GM19328 (cell line): ENCODE results near the gene MRTFB.

Experiments used
- ATAC-seq: cut with Tn5 transposase; IDR thresholded peaks from one replicate; pipeline ENCODE4 v1.9.1; 2021; ENCODE audit warnings: mild to moderate bottlenecking, moderate library complexity; ENCODE audit not compliant: unreplicated experiment

The MRTFB gene

GRCh38 chr16:14283786-14284185 is 212.7 kb downstream of the MRTFB start:
- ATAC-seq, result no peak

DNA sequence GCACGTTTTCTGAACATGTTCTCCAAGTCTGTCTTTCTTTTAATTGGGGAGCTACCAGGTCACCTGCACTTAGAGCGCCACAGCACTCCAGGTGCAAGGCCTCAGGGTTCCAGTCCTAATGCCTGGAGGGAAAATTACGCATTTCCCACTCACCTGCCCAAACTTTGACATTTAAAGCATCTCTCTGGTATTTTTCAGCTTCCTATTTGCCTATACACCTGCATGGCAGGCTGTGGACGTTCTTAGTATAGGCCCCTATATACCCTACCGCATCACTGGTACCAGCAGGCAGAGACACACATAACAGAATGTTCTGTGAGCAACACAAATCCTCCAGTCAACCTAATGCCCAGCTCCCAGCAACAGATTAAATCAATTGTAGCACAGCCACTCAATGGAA is 213.3 kb downstream of the MRTFB start:
- no peak for ATAC-seq

DNA sequence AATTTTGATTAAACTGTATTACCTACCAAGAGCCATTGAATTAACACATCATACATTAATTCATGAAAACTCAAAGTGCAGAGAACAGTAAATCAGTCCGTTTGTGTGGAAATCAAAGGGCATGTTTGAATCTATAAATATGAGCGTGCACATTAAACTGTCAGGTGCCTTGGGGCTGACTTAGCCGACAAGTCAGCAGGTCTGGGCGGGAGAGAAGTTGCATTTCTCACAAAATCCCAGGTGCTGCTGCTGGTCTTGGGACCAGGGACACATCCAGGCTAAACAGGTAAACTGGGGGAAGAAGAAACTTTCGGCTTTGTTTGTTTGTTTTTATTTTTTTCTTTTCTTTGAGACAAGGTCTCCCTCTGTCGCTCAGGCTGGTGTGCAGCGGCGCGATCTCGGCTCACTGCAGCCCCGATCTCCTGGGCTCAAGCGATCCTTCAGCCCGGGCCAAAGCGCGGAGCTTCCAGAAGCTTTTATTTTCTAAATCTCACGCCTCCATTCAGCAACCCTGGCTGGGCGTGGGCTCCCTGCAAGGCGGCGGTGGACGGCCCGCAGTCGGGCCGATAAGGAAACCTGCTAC is 213.9 kb downstream of the MRTFB start:
- ATAC-seq, result peak; percentile 37

DNA sequence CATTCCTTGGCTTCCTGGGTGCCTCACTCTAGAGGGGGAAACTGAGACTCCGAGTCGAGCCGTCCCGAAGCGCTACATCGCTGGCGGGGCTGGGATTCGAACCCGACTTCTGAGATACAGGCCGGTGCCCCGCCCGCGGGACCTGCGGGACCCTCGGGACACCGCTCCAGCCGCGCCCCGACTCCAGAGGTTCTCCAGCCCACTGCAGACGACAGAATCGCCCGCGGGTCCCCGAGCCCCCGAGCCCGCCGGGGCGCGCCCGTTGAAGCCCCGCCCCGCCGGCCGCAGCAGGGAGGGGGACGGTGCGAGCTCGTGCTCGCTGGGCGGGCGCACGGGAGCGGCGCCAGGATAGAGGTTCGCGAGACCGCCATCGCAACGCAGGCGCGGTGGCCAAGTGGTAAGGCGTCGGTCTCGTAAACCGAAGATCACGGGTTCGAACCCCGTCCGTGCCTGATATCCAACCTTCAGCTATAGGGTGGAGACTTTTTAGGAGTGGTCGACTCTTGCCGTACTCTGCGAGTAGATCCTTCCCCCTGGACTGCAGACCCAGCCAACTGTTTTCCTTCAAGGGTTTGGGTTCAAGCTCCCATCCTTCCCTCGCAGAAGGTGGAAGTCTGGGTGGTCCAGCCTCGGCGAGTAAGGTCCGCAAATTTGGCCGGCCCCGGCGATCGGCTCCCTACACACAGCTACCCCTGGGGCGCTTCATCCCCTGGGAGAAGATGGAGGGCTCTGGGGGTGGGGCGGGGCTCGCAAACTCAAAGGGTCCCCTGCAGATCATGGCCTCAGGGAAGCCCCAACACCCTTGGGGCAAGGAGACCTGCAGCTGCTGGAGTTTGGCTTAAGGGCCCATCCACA is 214.6 kb downstream of the MRTFB start:
- peak; percentile 64 for ATAC-seq

DNA sequence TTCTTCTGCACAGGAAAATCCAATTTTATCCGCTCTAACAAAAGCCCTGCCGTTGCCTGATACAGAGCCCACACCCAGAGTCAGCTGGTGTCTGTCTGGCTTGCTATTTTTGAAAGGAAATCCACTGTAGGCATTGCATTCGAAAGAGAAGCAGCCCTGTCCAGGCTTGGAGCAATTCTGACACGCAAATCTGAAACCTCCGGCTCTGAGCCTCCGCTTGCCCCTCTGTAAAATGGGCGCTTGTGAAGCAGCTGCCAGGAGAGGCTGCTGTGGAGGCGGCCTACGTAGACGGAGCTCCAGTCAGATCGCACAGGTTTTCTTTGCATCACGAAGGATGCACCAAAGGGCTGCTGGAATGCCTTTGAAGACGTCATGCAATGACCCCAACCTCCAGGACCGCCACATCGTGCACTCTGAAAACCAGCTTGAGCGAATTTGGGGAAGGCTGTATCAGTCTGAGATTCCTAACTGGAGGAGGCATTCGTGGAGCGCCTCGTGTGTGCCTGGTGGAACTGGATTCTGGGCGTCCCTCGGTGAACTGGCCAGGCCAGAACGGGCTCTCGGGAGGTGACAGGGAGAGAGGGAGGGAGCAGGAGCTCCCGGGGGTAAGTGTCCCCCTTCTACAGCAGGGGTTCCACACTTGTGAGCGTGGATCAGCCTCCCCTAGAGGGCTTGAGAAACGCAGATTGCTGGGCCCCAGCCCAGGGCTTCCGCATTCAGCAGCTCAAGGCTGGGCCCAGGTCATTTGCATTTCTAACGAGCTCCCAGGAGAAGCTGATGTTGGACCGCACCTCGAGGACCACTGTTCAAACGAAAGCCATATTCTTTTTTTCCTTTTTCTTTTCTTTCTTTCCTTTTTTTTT is 215.5 kb downstream of the MRTFB start:
- no peak for ATAC-seq

DNA sequence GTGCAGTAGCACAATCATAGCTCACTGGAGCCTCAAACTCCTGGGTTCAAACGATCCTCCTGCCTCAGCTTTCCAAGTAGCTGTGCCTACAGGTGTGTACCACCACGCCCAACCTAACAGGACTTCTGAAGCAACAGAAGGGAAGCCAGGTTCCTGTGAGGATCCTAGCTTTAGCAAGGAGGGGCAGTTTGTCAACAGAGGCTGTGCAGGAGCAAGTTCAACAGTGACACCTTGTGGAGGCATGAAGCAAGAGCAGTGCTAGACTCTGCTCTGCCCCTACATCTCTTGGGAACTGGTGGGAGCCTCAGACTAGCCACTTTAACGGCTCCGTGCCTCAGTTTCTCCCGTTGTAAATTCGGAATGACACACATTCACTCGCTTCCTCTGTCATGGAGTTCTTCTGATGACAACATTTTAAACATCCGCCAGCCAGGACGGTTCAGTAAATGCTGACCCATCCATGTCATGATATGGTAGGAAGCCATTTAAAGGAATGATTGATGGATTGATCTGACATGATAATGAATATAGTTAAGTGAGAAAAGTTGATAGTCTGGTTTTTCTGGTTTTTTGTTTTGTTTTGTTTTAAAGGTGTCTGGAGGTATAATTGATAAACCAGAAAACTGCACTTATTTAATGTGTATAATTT is 218.7 kb downstream of the MRTFB start:
- ATAC-seq, result no peak

- ATAC-seq, result no peak
These were observed 220.2 kb downstream of the MRTFB start for GRCh38 chr16:14291286-14291685.

DNA sequence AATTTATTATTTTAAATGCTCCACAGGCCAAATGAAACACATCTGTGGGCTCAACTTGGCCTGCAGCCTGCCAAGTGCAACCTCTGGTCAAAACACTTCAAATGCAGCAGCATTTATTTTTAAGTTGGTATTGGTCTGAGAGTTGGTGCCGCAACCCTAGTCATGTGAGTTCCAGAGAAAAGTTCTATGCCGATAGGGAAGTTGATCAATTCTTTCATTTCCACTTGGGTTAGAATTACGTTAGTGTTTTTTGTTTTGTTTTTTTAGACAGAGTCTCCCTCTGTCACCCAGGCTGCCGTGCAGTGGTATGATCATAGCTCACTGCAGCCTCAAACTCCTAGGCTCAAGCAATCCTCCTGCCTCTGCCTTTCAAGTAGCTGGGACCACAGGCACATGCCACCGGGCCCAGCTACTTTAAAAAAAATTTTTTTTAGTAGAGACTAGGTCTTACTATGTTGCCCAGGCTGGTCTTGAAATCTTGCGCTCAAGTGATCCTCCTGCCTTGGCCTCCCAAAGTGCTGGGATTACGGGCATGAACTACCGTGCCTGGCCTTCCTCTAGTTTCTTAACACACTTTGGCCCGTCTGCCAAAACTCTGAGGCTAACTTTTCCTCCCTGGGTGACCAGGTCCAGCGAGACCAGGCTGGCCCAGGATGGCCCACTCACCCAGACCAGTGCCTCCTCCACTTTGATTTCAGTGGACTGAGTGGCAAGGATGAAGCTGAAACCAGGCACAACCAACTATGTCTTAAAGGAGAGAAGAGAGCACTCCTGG is 221.1 kb downstream of the MRTFB start:
- no peak for ATAC-seq

GRCh38 chr16:14296663-14297062 is 225.5 kb downstream of the MRTFB start:
- no peak for ATAC-seq

- no peak for ATAC-seq
These were observed 227.4 kb downstream of the MRTFB start for GRCh38 chr16:14298374-14299122.

DNA sequence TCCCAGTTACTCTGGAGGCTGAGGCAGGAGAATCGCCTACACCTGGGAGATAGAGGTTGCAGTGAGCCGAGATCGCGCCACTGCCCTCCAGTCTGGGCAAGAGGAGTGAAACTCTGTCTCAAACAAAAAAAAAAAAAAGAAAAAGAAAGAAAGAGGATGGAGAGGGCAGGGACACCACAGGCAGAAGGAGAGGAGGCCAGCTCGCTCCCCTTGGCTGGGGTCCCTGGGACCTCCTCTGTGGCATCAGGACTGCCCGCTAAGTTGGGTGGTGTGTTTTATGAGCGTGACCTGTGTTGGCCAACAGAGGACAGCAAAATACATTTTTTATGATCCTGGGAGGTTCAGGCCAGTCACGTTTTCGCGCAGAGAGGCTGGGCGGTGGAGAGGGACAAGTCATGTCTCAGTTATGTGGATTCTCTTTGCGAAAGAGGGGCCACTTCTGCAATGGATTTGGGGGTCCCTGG is 229.6 kb downstream of the MRTFB start:
- ATAC-seq, result no peak

DNA sequence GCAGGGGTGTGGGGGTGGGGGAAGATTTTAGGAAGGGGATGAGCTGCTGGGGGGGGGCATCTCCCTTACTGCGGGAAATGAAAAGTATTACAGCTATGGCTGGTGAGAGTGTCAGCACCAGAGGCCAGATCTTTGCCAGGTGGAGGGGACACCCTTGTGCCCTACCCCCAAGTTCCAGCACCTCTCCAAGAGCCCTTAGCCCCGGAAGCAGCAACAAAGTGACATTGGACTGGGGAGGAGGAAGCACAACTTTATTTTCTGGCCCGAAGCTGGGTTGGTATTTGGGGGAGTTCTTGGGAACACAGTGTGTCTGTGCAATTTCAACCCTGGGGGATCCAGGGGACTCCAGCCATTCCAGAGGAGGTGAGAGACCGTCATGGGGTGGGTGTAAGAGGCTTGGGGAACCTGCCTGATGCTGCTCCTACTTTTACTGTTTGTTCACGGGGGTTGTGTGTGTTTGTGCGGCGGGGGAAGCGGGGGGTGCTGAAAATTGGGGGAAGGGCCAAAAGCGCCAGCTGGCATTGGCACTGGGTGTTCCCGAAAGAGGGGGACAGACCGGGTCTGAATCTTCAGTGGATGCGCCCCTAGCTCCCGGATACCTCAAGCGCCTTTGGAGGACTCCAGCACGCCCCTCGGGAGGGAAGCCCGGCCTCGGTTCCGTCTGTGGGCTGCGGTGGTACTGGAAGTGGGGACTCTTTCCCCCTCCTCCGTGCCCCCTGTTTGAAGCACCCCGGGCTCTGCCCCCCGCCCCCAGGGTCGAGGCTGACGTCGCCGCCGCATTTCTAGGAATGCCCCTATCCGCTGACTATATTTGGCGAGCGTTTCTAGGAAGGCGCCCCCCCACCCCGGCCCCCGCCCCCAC is 230.3 kb downstream of the MRTFB start:
- ATAC-seq, result no peak

DNA sequence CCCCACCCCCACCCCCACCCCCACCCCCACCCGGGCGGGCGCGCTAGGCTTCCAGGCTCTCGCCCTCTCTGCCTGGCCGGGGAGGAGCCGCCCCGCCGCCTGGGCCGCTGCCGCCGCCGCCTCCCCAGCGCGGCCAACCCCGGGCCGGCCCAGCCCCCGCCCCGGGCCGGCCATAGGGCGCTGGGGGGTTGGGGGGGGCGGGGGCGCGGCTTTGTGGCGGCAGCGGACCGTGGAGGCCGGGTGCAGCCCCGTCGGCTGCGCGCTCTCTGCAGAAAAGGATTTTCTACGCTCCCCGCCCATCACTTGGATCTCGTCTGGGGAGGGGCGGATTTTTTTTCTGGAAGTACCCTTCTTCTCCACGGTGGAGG is 230.9 kb downstream of the MRTFB start:
- ATAC-seq, result peak; percentile 50

DNA sequence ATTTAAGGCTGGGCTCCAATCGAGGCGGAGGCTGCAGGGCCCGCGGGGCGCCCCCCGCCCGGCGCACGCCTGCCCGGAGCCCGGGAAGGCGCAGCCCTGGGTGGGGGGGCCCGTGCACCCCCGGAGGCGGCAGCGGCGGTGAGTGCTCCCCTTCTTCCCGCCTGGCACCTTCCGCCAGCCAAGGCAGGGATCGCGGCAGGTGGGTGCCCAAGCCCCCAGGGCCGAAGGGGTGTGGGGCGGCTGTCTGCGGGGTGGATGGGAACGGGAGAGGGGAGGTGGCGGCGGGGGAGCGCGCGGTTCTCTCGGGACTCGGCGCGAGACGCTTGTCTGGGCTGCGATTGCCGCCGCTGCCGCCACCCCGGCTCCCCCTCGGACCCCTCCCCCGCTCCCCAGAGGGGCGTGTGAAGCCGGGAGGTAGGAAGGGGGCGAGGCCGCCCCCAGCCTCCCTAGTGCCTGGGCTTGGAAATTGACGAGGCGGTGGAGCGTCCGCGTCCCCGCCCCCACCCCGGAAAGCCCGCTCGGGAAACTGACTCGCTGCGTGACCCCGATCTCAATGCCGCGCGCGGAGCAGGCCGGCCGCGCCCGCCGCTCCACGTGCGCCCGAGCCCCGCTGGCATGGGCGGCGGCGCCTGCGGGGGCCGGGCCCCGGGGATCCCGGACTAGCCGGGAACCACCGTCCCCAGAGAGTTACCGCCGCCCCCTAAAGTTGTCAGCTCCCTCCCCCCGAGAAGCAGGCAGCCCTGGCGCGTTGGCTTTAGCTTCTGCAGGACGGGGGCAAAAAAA is 231.5 kb downstream of the MRTFB start:
- ATAC-seq, result peak; percentile 28

DNA sequence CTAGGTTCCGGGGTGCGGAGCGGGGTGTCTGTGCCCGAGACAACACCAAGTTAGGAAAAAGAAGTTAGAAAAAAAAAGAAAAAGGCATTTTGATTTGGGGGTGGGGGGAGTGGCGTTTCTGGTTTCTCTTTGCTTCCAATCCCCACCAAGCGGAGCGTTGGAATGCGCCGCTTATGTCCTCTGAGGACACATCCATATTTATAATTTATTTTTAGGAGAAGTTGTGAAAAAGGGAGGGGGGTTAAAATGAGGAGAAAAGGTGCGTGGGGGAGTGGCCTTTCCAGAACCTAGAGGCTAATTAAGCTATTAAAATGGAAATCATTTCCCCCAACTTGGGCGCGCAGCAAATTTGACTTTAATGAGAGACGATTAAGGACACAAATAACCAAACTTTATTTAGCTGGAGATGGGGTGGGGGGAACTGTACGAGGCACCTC is 232.1 kb downstream of the MRTFB start:
- no peak for ATAC-seq

DNA sequence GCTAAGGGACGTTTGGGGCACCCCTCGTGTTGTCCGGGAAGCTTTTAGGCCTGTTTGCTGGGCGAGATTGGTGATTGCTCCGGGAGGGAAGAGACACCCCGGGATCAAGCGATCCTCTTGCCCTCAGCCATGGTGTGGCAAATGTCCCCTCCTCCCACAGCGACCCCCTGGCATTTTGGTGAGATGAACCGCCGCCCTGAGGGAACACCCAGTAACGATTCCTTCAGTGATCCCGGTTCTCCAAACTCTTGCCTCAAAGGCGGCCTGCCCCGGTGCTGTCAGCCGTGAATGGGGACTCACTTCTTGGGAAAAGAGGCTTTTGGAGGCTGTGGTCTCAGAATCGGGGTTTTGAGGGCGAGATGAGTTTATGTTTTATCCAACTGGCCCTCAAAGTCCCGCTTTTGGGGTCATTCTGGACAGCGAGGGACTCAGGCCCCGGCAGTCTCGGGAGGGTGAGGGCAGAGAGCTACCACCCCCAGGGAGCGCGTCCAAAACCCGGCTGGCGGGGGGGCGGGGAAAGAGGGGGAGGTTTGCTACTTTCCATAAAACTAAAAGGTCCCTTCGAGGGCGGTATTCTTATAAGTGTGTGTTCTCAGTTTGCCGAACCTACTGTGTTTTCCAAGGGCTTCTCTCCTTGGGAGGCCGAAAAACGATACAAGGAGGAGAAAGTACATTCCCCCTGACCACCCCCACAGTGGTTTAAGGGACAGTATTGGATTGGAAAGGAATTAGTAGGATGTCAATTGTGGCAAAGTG is 232.7 kb downstream of the MRTFB start:
- ATAC-seq, result no peak

DNA sequence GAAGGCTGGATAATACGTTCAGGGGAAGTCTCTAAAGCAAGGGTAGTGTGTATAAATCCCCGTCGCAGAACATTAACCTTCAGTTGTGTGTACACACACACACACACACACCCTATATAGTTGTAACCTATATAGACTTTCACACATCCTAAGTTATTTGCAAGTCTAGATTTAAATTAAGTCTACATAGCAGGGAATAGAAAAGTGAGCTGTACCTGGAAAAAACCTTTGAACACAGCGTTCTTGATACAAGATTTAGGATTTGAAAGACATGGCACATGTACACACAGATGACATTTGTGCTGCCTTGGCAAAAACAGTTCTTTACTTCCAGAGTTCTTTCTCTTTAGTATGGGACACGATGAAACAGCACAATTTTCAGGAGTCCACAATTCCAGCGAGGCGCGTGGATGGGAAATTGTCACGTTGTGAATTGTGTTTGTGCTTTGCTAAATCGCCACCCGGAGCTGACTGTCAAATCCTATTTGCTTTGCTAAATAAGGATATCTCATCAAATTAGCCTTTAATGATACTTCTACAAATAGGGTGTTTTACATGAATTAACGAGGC is 233.9 kb downstream of the MRTFB start:
- no peak for ATAC-seq
